ENCODE data around the gene SNX8. TPM values are rescaled to one million over a fixed set of nuclear protein-coding genes. Genes with fewer than 3 reads are reported as not detected.

Gene SNX8
- total and polyA plus RNA-seq, 2 of the 8 experiments (the other 6 are each of a cell fraction or from before 2014, with no cell fraction given): 46.2 to 70.8 TPM

- peaks cover 0 to 24% of the 10 kb centered on the region in 2 experiments; a peak in 2 of 4 replicates for H3K79me2 ChIP-seq (ENCODE audit: control insufficient read depth in 1 of 2, insufficient read depth in 2 of 2, low read length in 2 of 2)
- H2BK15ac ChIP-seq (ENCODE audit: low read length): no peak overlapping the region
- 0 out of 2 replicates have a peak, but pooled peaks cover 2% of the 10 kb centered on the region for H3K79me1 ChIP-seq (ENCODE audit: low read depth, low read length)
- TF ChIP-seq KDM4A (IDR thresholded peaks at IDR 0.05; ENCODE audit: low read depth, low read length, severe bottlenecking): no peak
- H3K23ac ChIP-seq (ENCODE audit: insufficient read length): no peak overlapping the region
- no peak overlapping the region for H2AFZ ChIP-seq (ENCODE audit: low read length)
- no peak overlapping the region for H2AK5ac ChIP-seq (ENCODE audit: low read depth, low read length)
- peaks cover 0 to 8% of the 10 kb centered on the region in 2 experiments for H4K20me1 ChIP-seq (replicated peaks in 1 of 2; ENCODE audit: control insufficient read depth in 1 of 2, insufficient read depth in 2 of 2, low read length in 2 of 2)
- H2BK12ac ChIP-seq (ENCODE audit: low read depth, low read length): no peak overlapping the region
- H3K9me3 ChIP-seq (ENCODE audit: insufficient read depth in 2 of 2, low read depth in 1 of 2, low read length in 1 of 2): no peaks in the 10 kb centered on the region
- no peak overlapping the region for H4K5ac ChIP-seq (ENCODE audit: insufficient read length, low read depth, low read length)
- H2BK5ac ChIP-seq (ENCODE audit: low read depth, low read length): no peak overlapping the region
- H3K14ac ChIP-seq (ENCODE audit: insufficient read length): no peak overlapping the region
- no peak overlapping the region for H3K4me3 ChIP-seq (ENCODE audit: extremely low read depth in 1 of 4, insufficient read depth in 2 of 4, low read depth in 3 of 4, low read length in 4 of 4)
- DNase-seq (ENCODE audit: low read depth in 1 of 2, low spot score in 2 of 2): no peak
- H3K27ac ChIP-seq (ENCODE audit: low read depth, low read length): no peak overlapping the region
- H3K27me3 ChIP-seq (replicated peaks in 1 of 4; ENCODE audit: control insufficient read depth in 3 of 4, extremely low read depth in 1 of 4, insufficient read depth in 3 of 4, low read length in 3 of 4): no peaks in the 10 kb centered on the region; a peak in 1 of 7 replicates
- H3K23me2 ChIP-seq (ENCODE audit: low read depth, low read length): peaks cover 3% of the 10 kb centered on the region; the same call in 1 of the 2 replicates
- H3K18ac ChIP-seq (ENCODE audit: extremely low read depth, low read length): no peak overlapping the region
- ChIA-PET POLR2A (ENCODE audit: partially characterized antibody) (interaction anchor here (2.4 kb wide), 1 partner anchor 110 kb away, joined by 11 read pairs; the partner anchor contains the start of gene EIF3B), CTCF (ENCODE audit: partially characterized antibody) (interaction anchor here (0.8 to 1.5 kb wide), 4 partner anchors 17 to 103 kb away, joined by 3 to 5 read pairs (median 4); no protein-coding TSS in a partner anchor)
- H3K9ac ChIP-seq (replicated peaks in 1 of 4; ENCODE audit: extremely low read depth in 1 of 4, low read depth in 3 of 4, low read length in 3 of 4): no peak overlapping the region
- no peak for FAIRE-seq
- H3K56ac ChIP-seq (replicated peaks; ENCODE audit: insufficient read length, low read depth, low read length): no peak overlapping the region
- no peak overlapping the region for H2BK120ac ChIP-seq (replicated peaks; ENCODE audit: low read depth, low read length)
- peak overlapping the region; percentile 83; the same call in 1 of the 2 replicates for H4K8ac ChIP-seq (ENCODE audit: extremely low read depth, insufficient read depth, low read length)
- H2BK20ac ChIP-seq (ENCODE audit: low read length): no peak overlapping the region
- H3K4me1 ChIP-seq (replicated peaks in 1 of 4; ENCODE audit: control insufficient read depth in 3 of 4, insufficient read depth in 4 of 4, low read length in 3 of 4): peaks cover 0 to 16% (median 5%) of the 10 kb centered on the region in 4 experiments; a peak in 6 of 7 replicates
- H4K91ac ChIP-seq (replicated peaks; ENCODE audit: insufficient read length, low read length): no peak overlapping the region
- WGBS, 2 experiments (ENCODE audit: extremely low coverage in 1 of 2, insufficient coverage in 1 of 2, insufficient read length in 1 of 2, insufficient replicate concordance in 2 of 2, low coverage in 1 of 2, low lambda C conversion rate in 2 of 2, missing lambda C conversion rate in 1 of 2): 94% methylated on average over 19 of the region's 25 CpGs; no CpG with 5 or more reads in 1 of the 2 experiments
- H3K36me3 ChIP-seq (ENCODE audit: control insufficient read depth in 2 of 4, insufficient read depth in 4 of 4, low read length in 3 of 4): peaks cover 0 to under 1% (median 0%) of the 10 kb centered on the region in 4 experiments; a peak in 4 of 8 replicates
- no peak overlapping the region for H3K4me2 ChIP-seq (ENCODE audit: insufficient read depth in 1 of 2, low read depth in 2 of 2, low read length in 2 of 2)
- H3K4ac ChIP-seq (replicated peaks; ENCODE audit: insufficient read length, low read depth, low read length): no peak overlapping the region
Measured at GRCh38 chr7:2244404-2244995, 69.7 kb downstream of the SNX8 start.
